ENCODE results near the gene SEC23B. TPM values are rescaled to one million over a fixed set of nuclear protein-coding genes. Genes with fewer than 3 reads are reported as not detected.

SEC23B gene
- total and polyA plus RNA-seq, 2 of the 13 experiments (the other 11 are each of a cell fraction or from before 2014, with no cell fraction given): 114 to 120 TPM

GRCh38 chr20:18507218-18508191 lies at the start of gene SEC23B (continued):
- TF ChIP-seq ZNF740 (CRISPR knock-in tag; IDR thresholded peaks at IDR 0.05) (peak; percentile 44; the same call in 1 of the 2 replicates), ZNF160 (CRISPR knock-in tag; IDR thresholded peaks at IDR 0.05) (0 out of 2 replicates have a peak, but pooled peaks have one; percentile 65), ZMYM4 (CRISPR knock-in tag; IDR thresholded peaks at IDR 0.05) (peak; percentile 98), ZNF441 (CRISPR knock-in tag; IDR thresholded peaks at IDR 0.05; ENCODE audit: borderline replicate concordance) (peak; percentile 84; the same call in 1 of the 2 replicates), FOXJ3 (CRISPR knock-in tag; IDR thresholded peaks at IDR 0.05; ENCODE audit: borderline replicate concordance) (peak; percentile 42; the same call in 1 of the 2 replicates), ZBTB10 (CRISPR knock-in tag; IDR thresholded peaks at IDR 0.05; ENCODE audit: borderline replicate concordance) (peak; percentile 77), NR2C2 (CRISPR knock-in tag; IDR thresholded peaks at IDR 0.05; ENCODE audit: borderline replicate concordance) (peak; percentile 81; the same call in 1 of the 2 replicates), U2AF2 (IDR thresholded peaks at IDR 0.05; ENCODE audit: low read depth, low read length) (0 out of 2 replicates have a peak, but pooled peaks have one; percentile 64), PPARG (CRISPR knock-in tag; conservative IDR thresholded peaks at IDR 0.05) (peak; percentile 59), ZNF841 (CRISPR knock-in tag; IDR thresholded peaks at IDR 0.05; ENCODE audit: borderline replicate concordance) (no peak)
- TF ChIP-seq, protein P1, sequence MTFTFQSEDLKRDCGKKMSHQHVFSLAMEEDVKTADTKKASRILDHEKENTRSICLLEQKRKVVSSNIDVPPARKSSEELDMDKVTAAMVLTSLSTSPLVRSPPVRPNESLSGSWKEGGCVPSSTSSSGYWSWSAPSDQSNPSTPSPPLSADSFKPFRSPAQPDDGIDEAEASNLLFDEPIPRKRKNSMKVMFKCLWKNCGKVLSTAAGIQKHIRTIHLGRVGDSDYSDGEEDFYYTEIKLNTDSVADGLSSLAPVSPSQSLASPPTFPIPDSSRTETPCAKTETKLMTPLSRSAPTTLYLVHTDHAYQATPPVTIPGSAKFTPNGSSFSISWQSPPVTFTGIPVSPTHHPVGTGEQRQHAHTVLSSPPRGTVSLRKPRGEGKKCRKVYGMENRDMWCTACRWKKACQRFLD (CRISPR knock-in tag; IDR thresholded peaks at IDR 0.05; ENCODE audit: borderline replicate concordance): peak; percentile 98
- TF ChIP-seq, protein P2, sequence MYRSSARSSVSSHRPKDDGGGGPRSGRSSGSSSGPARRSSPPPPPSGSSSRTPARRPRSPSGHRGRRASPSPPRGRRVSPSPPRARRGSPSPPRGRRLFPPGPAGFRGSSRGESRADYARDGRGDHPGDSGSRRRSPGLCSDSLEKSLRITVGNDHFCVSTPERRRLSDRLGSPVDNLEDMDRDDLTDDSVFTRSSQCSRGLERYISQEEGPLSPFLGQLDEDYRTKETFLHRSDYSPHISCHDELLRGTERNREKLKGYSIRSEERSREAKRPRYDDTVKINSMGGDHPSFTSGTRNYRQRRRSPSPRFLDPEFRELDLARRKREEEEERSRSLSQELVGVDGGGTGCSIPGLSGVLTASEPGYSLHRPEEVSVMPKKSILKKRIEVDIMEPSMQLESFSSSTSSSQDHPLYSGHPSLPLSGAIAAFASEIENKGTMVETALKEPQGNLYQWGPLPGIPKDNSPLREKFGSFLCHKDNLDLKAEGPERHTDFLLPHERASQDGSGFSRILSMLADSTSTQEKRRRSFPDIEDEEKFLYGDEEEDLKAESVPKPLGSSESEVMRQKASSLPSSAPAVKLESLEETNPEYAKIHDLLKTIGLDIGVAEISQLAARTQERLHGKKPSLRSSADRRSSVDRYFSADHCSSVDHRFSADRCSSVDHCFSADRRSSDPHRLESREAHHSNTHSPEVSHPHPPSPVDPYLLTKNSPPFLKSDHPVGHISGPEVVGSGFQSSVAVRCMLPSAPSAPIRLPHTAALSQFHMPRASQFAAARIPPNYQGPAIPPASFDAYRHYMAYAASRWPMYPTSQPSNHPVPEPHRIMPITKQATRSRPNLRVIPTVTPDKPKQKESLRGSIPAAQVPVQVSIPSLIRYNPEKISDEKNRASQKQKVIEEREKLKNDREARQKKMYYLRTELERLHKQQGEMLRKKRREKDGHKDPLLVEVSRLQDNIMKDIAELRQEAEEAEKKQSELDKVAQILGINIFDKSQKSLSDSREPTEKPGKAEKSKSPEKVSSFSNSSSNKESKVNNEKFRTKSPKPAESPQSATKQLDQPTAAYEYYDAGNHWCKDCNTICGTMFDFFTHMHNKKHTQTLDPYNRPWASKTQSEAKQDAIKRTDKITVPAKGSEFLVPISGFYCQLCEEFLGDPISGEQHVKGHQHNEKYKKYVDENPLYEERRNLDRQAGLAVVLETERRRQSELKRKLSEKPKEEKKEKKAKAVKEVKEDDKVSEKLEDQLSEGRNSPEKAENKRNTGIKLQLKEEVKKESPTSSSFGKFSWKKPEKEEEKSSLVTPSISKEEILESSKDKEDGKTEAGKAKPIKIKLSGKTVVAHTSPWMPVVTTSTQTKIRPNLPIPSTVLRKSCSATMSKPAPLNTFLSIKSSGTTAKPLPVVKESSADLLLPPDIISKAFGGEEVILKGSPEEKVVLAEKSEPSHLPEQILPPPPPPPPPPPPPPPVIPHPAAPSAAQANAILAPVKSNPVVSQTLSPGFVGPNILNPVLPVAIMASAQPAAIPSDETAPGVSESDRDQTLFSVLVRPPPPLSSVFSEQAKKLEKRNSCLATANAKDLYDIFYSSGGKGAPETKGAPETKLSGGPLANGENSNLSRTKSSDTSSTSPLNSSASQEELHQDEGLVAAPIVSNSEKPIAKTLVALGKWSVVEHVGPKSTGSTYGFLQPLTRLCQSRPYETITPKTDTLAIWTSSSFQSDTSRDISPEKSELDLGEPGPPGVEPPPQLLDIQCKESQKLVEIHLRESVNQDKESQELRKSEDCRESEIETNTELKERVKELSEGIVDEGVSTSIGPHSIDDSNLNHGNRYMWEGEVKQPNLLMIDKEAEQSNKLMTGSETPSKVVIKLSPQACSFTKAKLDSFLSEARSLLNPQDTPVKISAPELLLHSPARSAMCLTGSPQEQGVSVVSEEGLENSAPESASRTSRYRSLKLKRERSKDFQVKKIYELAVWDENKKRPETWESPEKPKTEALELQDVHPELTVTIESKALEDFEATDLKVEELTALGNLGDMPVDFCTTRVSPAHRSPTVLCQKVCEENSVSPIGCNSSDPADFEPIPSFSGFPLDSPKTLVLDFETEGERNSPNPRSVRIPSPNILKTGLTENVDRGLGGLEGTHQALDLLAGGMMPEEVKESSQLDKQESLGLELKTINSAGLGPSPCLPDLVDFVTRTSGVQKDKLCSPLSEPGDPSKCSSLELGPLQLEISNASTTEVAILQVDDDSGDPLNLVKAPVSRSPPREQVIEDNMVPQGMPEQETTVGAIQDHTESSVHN (CRISPR knock-in tag; IDR thresholded peaks at IDR 0.05): peak; percentile 86
- TF ChIP-seq, protein P3, sequence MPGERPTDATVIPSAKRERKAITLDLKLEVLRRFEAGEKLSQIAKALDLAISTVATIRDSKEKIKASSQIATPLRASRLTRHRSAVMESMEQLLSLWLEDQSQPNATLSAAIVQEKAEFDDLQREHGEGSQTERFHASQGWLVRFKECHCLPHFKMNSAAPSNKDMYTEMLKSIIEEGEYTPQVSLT (CRISPR knock-in tag; IDR thresholded peaks at IDR 0.05; ENCODE audit: borderline replicate concordance, low read depth): 0 out of 2 replicates have a peak, but pooled peaks have one; percentile 32
